Fibroblast of skin of abdomen (primary cell): Measurements from ENCODE around the gene SLC31A1. TPM values are rescaled to one million over a fixed set of nuclear protein-coding genes. Genes with fewer than 3 reads are reported as not detected.
A peak's percentile ranks its signal among the peaks of the same experiment; 100 is the strongest.

Experiments used
- DNase-seq: peaks from one replicate; pipeline ENCODE4 v3.0.0-alpha.2; 2013
- polyA plus RNA-seq, 2 experiments: library from polyadenylated mRNA; unstranded; fragments of 120-200 nt; gene quantifications; one replicate each; pipeline ENCODE4 v1.2.1, GENCODE V29; 2013; ENCODE audit not compliant: insufficient read length in 2 of 2

The SLC31A1 gene
- 25.7 TPM for polyA plus RNA-seq (2013, experiment 1 of 2; ENCODE audit: insufficient read length)
- polyA plus RNA-seq (2013, experiment 2 of 2; ENCODE audit: insufficient read length) = 24.5 TPM

DNA sequence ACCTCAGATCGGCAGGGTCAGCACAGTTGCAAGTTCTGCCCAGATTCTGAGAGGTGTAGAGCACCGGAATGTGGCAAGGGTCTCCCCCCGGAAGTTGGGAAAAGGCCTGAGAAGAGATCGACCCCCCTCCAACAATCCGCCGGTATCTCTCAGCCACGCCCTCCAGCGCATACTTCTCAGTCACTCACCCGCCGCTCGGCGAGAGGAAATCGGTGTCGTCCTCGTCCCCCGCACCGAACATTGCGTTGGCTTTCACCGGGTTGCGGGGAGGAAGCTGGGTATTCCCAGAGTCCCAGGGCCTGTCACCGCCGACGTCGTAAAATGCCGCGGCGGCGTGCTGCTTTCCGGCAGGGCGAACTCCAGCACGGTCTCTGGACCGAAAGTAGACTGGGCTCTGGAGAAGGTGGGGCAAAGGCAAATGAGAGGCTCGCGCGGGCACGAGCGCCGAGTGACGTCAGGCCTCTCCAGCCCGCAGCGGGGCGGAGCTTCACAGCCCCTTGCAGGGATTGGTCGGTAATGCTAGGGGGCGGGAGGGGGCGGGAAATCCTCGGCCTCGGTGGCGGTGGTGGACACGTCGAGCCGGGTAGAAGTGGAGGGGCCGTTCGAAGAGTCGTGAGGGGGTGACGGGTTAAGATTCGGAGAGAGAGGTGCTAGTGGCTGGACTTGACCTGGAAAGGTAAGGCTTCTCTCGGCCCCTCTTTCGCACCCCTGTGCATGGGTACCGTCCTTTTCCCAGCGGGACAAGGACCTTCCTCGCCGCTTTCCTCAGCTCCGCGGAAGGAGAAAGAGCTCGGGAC is at the start of gene SLC31A1, which contains the start of gene FKBP15:
Gene SLC31A1 (plus strand): TSS at position 542 of the 797 bp plus-strand sequence. CDS start 34,605 bp downstream, outside the sequence.
Gene FKBP15 (minus strand): TSS at position 275 of the 797 bp plus-strand sequence. CDS start 34 bp downstream, at position 241.
- peak; percentile 99 for DNase-seq

DNA sequence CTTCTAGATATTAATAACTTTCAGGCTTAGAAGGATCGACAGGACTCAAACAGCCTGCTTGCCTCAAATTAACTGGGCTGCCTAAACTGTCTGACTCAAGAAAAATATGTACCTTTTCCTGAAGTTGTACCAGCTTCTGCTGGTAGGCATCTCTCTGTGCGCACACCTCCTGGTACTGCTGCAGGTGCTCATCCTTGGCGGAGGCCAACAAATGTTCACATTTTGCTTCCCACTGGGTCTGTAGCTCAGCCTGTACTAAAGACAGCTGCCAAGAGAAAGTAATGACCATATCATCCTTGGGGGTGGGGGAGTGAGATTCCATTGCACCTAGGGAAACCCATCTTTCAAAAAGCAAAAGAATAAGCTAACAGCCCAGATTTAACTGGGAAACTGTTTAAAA is 48.0 kb upstream of the SLC31A1 start:
- no peak for DNase-seq

DNA sequence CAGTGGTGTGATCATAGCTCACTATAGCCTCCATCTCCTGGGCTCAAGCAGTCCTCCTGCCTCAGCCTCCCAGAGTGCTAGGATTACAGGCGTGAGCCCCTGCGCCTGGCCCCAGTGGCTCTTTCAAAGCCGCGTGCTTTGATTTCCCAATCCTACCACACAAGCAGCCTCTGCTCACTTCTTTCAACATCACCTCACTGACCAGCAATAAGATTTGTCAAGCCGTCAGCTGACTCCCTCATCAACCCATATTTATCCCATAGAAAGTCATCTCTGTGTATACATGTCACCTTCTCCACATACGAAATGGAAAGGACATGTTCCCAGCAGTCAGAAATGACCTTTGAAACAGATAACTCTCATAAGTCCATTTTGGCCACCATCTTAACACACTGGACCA is 44.5 kb upstream of the SLC31A1 start:
- no peak for DNase-seq

DNA sequence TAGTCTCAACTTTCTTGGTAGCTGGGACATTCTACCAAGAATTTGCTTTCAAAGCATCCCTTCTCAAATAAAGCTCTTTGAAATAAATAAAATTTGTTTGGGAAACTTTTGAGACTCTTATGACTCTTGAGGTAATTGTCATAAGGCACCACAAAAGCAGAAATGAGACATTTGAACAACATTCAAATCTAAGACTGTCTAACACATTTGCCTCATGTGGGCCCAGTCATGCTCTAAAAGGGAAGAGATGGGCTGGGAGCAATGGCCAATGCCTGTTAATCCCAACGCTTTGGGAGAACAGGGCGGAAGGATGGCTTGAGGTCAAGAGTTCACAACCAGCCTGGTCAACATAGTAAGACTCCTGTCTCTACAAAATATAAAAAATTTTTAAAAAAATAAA is 44.1 kb upstream of the SLC31A1 start:
- no peak for DNase-seq

DNA sequence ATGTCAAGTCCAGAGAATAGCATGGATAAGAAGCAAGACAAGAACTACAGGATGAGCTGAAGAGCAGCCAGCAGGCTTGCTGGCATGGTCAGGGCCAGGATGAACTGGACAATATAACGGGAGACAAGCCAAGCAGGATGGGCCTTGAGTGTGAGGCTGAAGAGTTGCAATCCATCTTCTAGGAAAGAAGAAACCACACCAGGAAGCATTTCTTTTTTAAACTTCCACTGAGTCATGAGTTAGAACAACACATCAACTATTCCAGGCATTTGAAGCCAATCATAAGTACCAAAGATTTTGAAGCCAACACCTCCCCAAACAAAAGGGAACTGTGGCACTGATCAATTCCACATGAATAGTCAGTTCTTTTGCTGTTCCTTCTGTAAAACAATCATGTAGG is 43.3 kb upstream of the SLC31A1 start:
- peak; percentile 35 for DNase-seq

DNA sequence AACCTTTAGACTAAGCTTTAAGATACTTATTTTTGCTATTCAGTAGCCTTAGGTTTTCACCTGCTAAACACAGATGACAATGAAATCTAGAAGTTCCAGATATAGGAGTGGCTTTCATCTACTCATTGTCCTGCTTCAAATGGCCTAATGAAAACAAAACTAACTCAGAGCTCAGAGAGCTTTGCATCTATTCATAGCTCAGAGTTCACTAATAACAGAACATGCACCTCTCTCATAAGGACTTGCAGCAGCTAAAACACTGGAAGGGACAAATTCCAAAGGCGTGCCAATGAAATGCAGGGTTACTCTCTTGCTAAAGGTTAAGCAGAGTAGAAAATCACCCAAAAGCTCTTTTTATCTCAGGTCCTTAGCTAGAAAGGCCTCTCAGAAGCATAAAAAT is 41.5 kb upstream of the SLC31A1 start:
- no peak for DNase-seq

DNA sequence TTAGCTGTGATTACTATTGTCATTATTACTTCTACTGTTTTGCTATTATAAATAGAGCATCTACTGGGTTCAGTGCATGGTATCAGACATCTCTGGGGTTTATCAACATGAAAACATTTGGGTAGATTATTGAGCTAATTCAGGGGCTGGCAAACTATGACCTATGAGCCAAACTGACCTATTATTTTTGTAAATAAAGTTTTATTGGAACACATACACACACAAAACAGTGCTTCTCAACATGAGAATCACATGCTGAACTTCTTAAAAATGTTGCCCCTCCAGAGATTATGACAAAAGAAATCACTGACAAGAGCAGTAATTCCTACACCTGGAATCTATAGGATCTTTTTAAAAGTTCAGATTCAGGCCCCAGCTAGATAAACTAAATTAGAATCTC is 40.2 kb upstream of the SLC31A1 start:
- DNase-seq = no peak

DNA sequence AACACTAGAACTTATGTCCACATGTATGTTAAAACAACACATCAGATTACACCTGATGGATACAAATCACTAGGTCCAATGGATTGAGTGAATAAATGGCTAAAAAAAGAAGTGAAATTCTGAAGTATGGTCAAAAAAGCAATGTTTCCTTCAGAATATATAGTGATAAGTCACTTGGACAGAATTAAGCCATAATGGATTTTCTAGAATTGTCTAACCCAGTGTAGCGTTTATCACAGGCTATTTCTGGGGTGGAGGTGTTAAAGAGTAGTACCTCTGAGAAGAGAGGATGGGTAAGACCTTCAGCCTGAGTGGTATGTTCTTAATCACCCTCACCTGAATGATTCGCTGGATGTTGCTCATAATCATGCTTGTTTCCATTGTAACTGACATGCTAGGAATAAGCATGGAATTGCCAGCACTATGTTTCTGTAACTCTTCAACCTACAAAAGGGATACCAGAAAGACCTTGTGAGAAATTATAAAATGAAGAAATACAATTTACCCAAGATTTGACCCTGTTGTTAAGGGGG is 37.3 kb upstream of the SLC31A1 start:
- DNase-seq = no peak

DNA sequence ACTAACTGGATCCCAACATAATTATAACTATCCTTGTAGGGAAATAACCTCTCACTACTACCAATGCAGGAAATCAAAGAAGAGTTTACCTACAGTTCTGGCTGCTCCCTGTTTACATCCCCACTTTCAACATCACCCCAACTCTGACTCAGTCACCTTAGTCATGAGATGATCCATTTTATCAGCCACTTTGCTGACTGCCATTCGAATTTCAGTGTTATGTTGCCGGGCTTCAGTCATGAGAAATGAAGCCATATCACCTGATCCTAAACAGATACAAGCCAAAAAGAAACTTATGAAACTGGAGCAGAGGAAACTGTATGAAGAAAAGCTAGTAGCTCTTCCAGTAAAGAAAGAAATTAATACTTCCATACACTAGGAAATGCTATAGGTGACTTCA is 36.8 kb upstream of the SLC31A1 start:
- DNase-seq = no peak

DNA sequence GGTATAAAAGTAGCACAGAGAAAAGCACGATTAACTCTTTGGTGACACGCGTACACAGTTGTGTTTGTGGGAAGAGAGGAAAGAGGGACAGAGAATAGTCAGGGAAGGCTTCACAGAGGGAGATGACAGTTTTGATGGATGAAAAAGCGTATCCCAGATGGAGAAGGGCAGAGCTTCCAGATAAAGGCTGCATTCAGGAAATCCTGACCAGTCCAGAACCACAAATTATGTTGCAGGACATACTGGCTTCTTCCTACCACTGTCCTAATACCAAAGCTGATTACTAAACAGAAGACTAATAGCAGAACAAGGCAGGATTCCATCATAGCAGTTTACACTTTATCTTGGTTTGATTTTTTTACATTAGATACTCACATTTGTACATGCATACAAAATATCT is 36.1 kb upstream of the SLC31A1 start:
- no peak for DNase-seq

DNA sequence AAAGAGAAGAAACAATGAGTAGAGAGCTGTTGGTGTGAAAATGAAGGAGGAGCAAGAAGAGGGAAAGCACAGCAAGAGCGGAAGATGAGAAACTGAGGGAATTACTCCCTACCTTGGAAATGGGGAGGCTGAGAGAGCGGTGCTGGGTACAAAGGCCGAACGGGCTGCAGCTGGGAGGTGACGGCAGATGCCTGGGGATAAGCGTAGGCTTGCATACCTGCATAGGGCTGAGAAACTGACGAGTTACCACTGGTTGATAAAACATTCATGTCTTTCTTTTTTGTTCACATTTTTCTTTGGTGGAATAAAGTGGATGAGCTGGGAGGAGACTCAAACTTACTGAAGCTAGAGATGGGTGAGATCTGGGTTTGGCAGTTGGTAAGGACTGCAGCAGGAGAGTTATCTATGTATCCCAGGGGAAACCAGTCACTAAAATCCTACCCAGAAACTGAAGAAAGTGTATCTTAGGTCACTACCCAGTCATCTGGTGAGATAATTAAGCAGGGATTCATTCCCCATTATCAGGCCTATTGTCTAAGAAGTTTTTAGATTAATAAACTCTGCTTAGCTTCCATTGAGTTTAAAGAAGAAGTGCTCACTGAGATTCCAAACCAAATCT is 35.1 kb upstream of the SLC31A1 start:
- DNase-seq = no peak

DNA sequence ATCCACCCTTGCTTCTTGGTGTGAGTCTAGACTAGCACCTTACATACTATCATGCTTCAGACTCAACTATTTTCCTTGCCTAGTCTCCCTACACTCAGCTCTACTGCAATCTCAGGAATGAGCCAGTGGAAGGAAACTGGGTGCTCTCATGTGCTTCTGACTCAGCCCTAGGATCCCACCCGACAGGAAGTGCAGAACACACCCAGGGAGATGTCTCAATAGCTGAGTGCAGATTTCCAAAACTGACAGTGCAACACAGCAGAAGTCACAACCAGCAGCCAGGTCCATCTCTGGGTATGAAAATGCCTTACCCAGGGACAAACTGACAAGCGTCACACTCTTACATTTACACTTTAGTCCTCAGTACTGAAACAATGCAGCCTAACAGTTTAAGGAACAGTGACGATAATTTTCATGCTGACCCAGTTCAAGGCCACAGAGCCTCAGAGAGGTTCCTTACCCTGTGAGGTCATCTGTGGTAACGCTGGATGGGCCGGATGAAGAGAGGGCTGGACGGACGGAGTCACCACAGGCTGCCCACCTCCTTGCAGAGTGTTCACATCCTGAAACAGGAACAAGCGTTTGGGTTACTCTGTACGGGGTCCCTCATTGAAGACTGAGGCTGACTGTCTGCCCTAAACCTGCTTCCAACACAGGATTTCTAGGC is 33.3 kb upstream of the SLC31A1 start:
- DNase-seq = peak; percentile 85

DNA sequence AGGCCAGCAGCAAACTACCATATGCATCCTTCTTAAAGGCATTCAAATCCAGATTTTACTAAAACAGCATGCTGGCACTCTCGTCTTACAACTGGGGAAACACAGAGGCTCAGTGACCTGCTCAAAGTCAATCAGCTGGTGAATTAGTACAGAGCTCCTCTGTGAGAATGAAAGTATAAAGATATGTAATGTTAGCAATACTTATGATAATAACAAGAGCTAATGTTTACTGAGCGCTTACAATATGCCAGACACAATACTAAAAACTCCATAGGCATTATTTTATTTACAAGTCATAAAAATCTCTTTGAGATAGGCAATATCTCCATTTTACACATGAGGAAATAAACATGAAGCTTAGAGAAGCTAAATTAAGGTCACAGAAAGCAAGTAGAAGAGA is 28.9 kb upstream of the SLC31A1 start:
- no peak for DNase-seq

DNA sequence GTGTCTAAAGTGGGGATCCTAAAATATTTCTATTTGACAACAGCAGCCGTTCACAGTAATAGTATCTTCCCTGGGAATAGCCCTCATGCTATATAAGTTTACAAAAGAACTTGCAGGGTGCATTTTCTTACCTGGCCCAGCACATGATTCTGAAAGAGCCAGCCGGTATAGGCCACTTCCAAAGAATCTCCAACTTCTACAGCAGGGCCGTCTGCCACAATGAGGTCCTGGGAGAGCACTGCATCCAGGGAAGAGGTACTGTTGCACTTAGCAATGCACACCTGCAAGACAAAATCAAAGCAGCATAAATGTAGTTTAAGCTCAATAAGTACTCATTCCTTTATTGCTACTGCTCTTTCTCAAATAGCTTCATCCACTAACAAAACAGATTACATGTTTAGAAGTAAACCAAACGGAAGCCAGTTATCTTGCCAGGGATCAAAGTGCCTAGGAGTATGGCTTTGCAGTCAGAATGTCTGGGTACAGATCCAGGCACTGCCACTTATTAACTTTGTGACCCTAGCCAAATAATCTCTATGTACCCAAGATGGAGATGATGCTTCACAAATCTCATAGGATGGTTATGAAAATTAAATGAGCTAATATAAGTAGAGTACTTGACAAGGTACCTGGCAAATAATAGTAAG is 21.5 kb upstream of the SLC31A1 start:
- no peak for DNase-seq

DNA sequence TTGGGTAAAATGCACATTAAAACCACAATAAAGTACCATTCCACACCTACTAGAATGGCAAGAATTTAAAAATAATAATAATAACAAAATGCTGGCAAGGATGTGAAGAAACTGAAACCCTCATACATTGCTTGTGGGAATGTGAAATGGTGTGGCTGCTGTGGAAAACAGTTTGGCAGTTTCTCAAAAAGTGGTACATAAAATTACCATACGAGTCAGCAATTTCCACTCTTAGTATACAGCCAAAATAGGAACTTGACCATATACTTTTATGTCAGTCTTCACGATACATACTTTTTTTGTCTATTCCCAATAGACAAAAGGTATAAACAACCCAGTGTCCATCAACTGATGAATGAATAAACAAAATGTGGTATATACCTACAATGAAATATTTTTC is 15.9 kb upstream of the SLC31A1 start:
- DNase-seq = no peak

DNA sequence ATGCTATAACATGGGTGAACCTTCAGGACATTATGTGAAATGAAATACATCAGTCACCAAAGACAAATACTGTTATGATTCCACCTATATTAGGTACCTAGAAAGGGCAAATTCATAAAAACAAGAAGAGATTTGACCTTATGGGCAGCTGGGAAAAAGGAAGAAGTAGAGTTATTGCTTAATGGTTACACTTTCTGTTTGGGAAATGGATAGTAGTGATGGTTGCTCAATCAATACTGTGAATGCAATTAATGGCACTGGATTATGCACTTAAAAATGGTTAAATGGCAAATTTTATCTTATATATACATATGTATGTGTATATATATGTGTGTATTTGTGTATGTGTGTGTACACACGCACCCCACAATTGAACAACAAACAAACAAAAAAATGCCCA is 15.5 kb upstream of the SLC31A1 start:
- DNase-seq = no peak

DNA sequence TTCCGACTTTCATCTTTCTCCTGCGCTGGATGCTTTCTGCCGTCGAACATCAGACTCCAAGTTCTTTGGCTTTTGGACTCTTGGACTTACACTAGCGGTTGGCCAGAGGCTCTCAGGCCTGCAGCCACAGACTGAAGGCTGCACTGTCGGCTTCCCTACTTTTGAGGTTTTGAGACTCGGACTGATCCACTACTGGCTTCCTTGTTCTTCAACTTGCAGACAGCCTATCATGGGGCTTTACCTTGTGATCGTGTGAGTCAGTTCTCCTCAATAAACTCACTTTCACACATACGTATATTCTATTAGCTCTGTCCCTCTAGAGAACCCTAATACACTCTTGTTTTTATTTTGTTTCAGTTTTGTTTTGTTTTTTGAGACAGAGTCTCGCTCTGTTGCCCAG is 10.5 kb upstream of the SLC31A1 start:
- DNase-seq = no peak

DNA sequence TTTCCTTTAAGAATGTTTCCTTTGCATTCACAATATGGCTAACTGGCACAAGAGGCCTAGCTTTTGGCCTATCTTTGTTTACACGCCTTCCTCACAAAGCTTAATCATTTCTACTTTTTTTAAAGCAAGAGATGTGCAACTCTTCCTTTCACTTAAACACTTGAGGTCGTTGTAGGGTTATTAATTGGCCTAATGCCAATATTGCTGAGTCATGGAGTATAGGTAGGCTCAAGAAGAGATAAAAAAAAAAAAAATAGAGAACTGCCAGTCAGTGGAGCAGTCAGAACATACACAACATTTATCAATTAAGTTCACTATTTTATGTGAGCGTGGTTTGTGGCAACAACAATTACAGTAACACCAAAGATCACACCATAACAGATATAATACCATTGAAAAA is 6.2 kb upstream of the SLC31A1 start:
- peak; percentile 20 for DNase-seq

DNA sequence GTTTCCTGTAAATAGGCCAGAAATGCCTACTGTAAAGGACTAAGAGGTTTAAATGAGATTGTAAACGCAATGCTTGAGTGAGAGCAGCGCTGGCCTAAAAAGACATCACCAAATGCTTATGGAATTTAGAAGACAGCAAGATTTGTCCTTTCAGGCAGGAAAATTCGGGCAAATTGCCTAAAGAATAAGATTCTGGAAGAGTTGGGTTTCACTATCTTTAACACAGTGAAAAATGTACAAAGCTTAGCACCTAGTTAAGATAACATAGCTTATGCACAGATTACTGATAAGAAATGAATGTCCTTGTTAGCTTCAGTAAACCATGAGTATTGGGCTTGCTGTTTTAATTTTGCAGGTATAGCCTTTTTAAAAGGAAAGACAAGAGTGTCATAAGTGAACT is 4.9 kb upstream of the SLC31A1 start:
- no peak for DNase-seq

DNA sequence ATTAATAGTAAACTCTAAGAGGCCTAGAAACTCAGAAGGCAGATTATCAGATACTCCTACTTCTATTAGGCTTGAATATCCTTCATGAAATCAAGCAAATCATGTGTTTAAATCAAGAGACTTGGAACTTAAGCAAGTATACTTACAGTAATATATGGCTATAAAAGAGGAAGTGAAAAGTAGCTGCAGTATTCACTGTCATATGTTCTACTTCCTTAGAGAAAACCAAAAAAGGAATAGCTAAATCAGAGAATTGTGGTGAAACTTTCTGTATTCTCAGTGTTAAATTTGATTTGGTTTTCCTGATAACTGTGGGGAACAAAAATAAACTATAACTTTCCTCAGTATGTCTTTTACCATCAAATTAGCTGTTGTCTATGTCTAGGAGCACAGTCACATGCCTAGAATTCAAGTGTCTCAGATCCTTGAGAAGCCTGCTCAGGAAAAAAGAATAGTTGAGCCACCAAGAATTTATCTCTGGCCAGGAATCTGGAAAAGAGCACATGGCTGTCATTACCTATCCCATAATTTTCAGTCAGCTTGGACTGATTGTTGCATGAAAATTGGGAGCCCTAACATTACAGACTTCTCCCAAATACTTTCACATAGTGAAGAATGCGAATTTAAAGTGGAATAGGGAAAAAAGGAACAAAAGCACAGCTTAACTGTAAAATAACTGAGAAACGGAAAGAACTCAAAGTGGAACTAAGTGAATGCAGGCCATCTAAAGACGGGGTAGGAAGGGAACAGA is 2.0 kb upstream of the SLC31A1 start:
- no peak for DNase-seq

DNA sequence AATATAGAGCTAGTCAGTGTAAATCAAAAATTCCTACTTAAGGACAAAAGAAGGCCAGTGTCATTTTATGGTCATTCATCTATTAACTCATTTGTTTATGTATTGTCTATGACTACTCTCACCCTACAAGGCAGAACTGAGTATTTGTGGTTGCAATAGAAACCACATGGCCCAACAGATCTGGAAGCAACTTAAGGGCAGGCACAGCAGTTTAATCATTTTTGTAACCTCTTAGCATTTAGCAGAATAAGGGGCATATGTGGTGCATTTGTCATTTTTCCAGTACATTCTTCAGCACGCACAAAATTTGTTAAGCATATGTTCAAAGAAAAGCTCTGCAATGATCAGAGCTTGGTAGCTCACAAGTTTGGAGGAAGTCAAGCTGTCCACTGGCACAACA is 1.4 kb upstream of the SLC31A1 start:
- DNase-seq = peak; percentile 56

DNA sequence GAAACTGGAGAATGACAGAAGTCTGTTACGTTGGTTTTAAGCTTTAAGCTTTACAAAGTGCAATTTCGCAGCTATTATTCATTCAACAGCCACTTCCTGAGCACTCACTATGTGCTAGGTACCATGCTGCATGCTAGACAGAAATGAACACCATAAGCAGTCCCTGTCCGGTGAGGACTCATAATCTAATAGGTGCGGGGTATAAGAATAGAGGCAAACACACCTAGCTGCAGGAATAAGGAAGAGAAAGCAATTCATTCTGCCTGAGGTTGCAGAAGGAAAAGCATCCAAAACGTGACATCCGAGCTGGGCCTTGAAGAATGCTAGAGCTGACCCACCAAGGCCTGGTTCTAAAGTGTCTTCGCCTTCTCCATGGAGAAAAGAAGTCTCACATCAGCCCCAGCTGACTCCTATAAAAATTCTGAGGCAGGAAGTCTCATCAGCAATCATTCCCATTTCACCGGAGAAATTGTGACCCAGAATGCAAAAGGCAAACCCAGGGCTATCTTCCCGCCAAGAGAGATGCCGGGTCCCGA is 809 bp upstream of the SLC31A1 start:
- no peak for DNase-seq
